ENCODE data around the gene CALHM5. TPM values are rescaled to one million over a fixed set of nuclear protein-coding genes. Genes with fewer than 3 reads are reported as not detected.
A peak's percentile ranks its signal among the peaks of the same experiment; 100 is the strongest.

Gene CALHM5
- total and polyA plus RNA-seq, 5 experiments from 2014 or later: not detected

DNA sequence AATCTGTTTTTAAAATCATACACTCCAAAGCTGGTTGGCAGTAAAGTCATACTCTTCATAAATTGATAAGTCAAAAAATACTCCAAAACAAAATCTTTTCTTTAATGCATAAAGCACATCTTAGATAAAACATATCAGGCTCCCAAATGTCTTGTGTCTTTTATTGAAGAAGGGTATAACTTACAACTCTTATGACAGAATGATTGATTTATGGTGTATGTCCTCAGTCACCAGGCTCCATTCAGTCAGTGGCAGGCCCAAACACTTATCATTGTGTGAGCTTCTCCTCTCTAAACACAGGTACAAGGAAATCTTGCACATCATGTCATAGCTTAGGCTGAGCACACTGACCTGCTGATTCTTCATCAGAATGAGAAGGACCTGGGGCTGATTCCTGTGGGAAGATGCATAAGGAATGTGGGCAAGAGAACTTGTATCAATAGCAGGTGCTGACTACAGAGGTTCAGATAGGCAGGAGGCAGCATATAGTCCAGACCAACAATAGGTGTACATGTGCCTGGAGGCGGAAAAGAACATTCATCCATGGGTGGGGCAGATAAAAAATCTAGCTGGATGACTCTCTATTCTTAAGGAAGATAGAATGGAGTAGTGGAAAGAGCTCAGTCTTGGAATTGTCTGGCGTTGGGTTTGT is 1.9 kb downstream of the CALHM5 start:
- no peak for ATAC-seq
- Mint-ChIP-seq H3K36me3 (peaks cover 0 to 3% (median 0%) of the 10 kb centered on the region in 3 donors), H3K4me1 (no peaks in the 10 kb centered on the region), H3K27ac (no peak overlapping the region), H3K27me3 (peaks cover 3 to 9% (median 4%) of the 10 kb centered on the region in 5 donors), H3K9me3 (peaks cover 0 to 13% (median 7%) of the 10 kb centered on the region in 9 donors), H3K4me3 (no peak overlapping the region)
- POLR2A ChIA-PET: interaction anchor here (0.6 kb wide), 1 partner anchor 14 kb away, joined by 5 read pairs; no protein-coding TSS in a partner anchor
- DNase-seq: no peak

DNA sequence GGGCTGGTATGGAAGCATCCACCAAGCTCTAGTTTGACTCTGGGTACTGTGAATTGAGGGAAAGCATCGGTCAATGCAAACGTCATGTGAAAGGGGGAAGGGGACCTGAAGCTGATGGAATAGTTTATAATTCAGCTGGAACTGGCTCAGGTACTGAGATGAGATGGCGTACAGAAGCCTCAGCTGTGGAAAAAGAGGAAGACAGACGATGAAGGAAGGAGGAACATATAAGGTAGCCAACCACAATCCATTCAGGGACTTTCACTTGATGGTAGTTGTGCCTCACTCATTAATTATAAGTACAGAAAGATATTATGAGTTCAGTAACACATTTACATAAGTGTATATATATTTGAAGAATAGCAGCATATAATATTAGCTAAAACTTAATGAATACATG is 2.7 kb downstream of the CALHM5 start:
- no peaks in the 10 kb centered on the region for H3K4me1 Mint-ChIP-seq
- H3K36me3 Mint-ChIP-seq: no peaks in the 10 kb centered on the region

DNA sequence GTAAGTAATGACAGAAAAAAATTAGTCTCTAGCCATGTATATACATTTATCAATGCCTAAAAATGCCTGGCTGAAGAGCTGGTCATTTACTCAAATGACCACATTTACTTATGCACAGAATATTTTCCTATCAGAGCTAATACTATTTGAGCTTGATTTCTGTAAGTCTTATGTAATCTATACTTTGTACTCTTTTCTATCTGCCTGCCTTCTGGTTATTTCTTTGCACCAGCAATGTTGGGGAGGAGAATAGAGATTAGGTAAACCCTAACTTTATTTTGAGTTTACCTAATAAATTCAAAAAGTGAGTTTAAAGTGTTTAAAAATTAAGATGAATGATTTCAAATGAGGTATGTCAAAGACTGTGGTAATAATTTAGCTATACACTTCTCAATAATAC is 3.7 kb downstream of the CALHM5 start:
- no peaks in the 10 kb centered on the region for H3K9me3 Mint-ChIP-seq
- H3K36me3 Mint-ChIP-seq: no peaks in the 10 kb centered on the region
- POLR2A ChIA-PET: no interaction called here
- H3K4me3 Mint-ChIP-seq: no peak overlapping the region
- no peak overlapping the region for H3K27ac Mint-ChIP-seq
- H3K4me1 Mint-ChIP-seq: no peaks in the 10 kb centered on the region
- DNase-seq: no peak
- H3K27me3 Mint-ChIP-seq: peaks cover 3 to 14% (median 4%) of the 10 kb centered on the region in 5 donors
- ATAC-seq: no peak

More for the DNA sequence above, 2.7 kb downstream of the CALHM5 start:
- H3K4me3 Mint-ChIP-seq: no peak overlapping the region
- H3K27ac Mint-ChIP-seq: peak overlapping the region in 1 of 10 donors; percentile 1
- H3K27me3 Mint-ChIP-seq: peaks cover 3 to 14% (median 4%) of the 10 kb centered on the region in 5 donors
- ATAC-seq (no peak), DNase-seq (no peak)
- POLR2A ChIA-PET: no interaction called here
- H3K9me3 Mint-ChIP-seq: peaks cover 0 to 5% (median 0%) of the 10 kb centered on the region in 9 donors

DNA sequence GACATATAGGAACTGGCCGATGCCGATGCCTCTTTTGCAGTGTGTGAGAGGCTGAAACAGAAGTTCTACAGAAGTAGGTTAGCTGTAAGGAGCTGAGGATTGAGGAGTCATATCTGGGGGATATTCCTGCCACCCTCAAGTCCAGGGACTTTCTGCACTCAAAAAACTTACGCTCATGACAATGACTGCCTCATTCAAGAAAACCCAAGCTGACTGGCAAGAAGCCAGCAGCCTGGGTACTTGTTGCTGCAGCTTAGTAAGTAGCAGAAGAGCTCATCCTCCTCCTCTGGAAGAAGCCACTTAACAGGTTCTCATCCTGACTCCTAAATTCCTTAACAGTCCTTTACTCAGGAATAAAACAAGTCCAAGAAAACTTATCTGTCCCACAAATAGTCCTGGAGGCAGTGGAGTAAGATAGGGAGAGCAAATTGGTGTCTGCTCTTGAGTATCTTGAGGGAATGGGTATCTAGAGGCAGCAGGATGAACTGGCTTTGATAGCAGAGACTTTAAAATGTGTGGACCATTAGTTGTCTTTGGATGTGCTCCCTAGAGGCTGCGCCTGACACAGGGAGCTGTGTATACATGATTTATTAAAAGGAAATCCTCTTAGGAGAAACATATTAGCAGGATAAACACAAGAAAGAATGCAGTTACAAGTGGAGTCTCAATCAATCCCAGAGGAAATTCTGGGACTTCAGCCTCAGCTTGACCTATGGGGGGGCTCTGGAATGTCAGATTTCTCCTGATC is 7.4 kb downstream of the CALHM5 start:
- POLR2A ChIA-PET: no interaction called here
- no peak overlapping the region for H3K4me3 Mint-ChIP-seq
- no peaks in the 10 kb centered on the region for H3K4me1 Mint-ChIP-seq

DNA sequence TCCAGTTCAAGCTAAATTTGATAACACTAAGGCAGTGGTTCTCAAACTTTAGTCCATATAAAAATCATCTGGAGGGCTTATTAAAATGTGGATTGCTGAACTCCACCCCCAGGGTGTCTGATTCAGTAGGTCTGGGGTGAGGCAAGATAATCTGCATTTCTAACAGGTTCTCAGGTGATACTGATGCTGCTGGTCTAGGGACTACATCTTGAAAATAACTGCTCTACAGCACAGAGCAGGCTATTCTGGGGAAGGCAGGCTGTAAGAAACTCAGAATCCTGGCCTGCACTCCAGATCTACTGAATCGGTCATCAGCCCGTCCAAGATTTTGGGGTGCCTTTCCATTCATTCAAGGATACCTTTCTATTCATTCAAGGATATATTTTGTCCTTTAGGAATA is 11.5 kb downstream of the CALHM5 start:
- H3K4me3 Mint-ChIP-seq: no peak overlapping the region
- H3K27ac Mint-ChIP-seq: no peak overlapping the region
- no peaks in the 10 kb centered on the region for H3K9me3 Mint-ChIP-seq
- H3K36me3 Mint-ChIP-seq: no peaks in the 10 kb centered on the region
- DNase-seq (no peak), ATAC-seq (no peak)
- peaks cover 3 to 12% (median 6%) of the 10 kb centered on the region in 5 donors for H3K27me3 Mint-ChIP-seq
- H3K4me1 Mint-ChIP-seq: no peaks in the 10 kb centered on the region
- POLR2A ChIA-PET: no interaction called here

More for the DNA sequence above, 7.4 kb downstream of the CALHM5 start:
- Mint-ChIP-seq H3K9me3 (no peaks in the 10 kb centered on the region), H3K36me3 (no peaks in the 10 kb centered on the region), H3K27me3 (peaks cover 3 to 14% (median 4%) of the 10 kb centered on the region in 5 donors), H3K27ac (no peak overlapping the region)
- ATAC-seq (no peak), DNase-seq (no peak)

DNA sequence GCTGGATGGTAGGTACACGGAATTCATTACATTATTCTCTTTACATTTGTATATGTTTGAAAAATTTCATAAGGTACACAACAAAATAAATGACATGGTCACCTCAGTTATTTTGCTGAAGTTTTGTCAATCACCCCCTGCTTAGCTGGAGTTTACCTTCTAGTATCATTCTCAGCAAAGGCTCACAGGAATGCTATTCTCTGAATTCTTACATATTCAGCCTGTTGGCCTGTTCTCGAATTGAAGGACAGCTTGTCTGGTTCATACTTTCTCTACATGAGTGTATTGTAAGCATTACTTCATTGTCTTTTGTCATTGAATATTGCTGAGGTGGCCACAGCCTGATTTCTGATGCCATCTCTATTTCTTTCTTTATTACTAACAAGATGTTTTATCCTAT is 12.8 kb downstream of the CALHM5 start:
- Mint-ChIP-seq H3K36me3 (no peaks in the 10 kb centered on the region), H3K27me3 (peaks cover 0 to 8% (median 2%) of the 10 kb centered on the region in 5 donors), H3K9me3 (no peaks in the 10 kb centered on the region), H3K27ac (no peak overlapping the region), H3K4me3 (no peak overlapping the region), H3K4me1 (no peaks in the 10 kb centered on the region)
- ATAC-seq (no peak), DNase-seq (no peak)
- POLR2A ChIA-PET: no interaction called here

DNA sequence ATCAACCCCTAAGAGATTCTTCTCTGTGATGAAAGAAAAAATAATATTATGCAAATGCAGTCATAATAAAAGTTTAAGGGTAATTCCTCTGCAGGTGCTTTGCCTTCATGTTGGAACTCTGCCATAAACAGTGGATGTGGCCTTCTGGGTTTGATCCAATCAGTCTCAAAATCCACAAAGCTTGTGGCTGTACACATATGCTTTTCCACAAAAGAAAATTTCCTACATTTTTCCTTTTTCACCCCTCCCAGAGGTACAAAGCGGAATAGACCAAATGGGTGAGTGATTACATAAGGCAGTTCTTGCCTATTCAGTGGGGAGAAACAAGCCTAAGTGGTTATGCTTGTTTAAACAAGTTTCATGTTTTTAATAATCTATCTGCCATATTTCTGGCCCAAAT is 16.7 kb downstream of the CALHM5 start:
- peaks cover 0 to 2% (median under 1%) of the 10 kb centered on the region in 4 donors for H3K4me1 Mint-ChIP-seq
- peaks cover 3 to 27% (median 14%) of the 10 kb centered on the region in 5 donors for H3K27me3 Mint-ChIP-seq
- H3K4me3 Mint-ChIP-seq: no peak overlapping the region
- H3K9me3 Mint-ChIP-seq: no peaks in the 10 kb centered on the region
- ATAC-seq (no peak), DNase-seq (no peak)
- POLR2A ChIA-PET: no interaction called here
- no peak overlapping the region for H3K27ac Mint-ChIP-seq
- H3K36me3 Mint-ChIP-seq: no peaks in the 10 kb centered on the region

DNA sequence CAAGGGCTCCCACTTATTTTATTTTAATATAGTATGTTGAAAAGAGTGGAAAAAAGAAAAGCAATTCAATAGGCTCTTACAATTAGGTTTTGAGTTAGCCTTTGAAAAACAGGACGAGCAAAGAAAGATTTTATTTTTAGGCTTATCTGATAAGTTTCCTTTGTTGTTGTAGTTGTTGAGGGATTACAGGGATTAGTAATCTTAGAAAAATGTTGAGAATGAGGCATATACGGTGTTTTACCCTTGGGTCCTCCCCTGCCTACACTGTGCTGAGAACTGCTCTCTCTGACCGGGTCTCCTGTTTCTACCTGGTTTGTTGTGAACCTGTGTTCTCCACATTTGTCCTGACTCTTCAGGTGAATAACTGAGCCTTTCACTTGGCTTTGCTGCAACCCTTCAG is 17.3 kb downstream of the CALHM5 start:
- Mint-ChIP-seq H3K4me3 (no peak overlapping the region), H3K4me1 (peaks cover 0 to 2% (median under 1%) of the 10 kb centered on the region in 4 donors), H3K9me3 (no peaks in the 10 kb centered on the region), H3K27me3 (peaks cover 3 to 27% (median 14%) of the 10 kb centered on the region in 5 donors), H3K27ac (no peak overlapping the region), H3K36me3 (no peaks in the 10 kb centered on the region)
- POLR2A ChIA-PET: no interaction called here
- ATAC-seq (no peak), DNase-seq (no peak)

DNA sequence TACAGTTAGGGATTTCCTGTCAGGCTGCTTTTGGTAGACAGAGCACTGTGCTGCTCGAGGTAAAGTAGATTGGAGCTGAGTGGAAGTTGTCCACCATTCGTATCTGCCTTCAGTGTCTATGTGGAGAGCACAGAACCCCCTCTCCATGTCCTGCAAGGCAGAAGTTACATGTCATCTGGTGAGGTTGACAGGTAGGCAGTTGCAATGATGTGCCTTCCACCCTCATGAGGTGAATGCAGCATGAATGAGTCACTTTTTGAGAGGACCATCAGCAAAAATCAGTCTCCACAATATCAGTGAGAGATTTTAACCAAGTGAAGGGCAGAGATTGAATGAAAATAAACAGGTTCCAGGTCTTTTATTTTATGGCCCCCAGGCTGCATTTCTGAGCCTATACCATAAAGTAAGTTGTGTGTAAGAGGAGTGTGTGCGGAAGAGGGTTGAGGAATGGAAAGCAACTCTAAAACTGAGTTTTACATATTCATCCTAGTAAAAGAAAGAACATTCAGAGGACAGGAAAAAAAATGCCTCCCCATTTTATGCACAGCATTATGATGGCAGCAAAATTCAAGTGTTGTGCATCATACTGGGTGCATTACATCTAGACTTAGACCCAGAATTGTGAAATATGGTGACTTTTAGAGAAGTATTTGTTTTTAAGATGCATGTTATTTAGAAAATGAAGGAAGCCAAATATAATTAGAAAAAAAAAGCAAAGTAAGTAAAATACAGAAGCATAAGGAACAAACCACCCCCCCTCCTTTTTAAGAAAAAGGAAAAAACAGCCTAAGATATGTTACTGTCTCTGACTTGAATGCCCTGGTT is 18.2 kb downstream of the CALHM5 start:
- H3K4me1 Mint-ChIP-seq: peaks cover 0 to 2% (median under 1%) of the 10 kb centered on the region in 4 donors
- DNase-seq: no peak
- no peak overlapping the region for H3K27ac Mint-ChIP-seq
- H3K4me3 Mint-ChIP-seq: no peak overlapping the region
- no peaks in the 10 kb centered on the region for H3K9me3 Mint-ChIP-seq
- POLR2A ChIA-PET: no interaction called here
- H3K27me3 Mint-ChIP-seq: peaks cover 3 to 27% (median 14%) of the 10 kb centered on the region in 5 donors
- ATAC-seq: no peak
- H3K36me3 Mint-ChIP-seq: no peaks in the 10 kb centered on the region

DNA sequence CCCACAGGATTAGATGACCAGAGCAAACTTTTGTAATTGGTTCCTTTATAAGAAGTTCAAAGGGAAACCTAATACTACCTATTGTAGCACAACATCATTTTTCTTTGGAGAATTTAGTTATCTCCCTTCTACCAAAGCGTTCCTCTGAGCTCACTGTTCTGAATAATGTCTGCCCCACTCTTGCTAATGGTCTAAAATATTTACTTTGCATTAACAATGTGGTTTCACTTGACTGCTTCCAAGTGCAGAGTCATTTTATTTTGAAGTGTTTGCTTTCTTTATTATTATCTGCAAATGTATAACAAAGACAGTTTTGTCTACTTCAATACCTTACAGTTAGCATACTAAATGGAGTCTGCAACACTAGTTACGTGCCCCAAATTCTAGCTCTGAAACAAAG is 19.0 kb downstream of the CALHM5 start:
- DNase-seq (no peak), ATAC-seq (no peak)
- Mint-ChIP-seq H3K36me3 (no peaks in the 10 kb centered on the region), H3K9me3 (no peaks in the 10 kb centered on the region), H3K27ac (no peak overlapping the region), H3K4me3 (no peak overlapping the region), H3K4me1 (peaks cover 0 to 2% (median under 1%) of the 10 kb centered on the region in 4 donors), H3K27me3 (peaks cover 3 to 27% (median 14%) of the 10 kb centered on the region in 5 donors)
- POLR2A ChIA-PET: no interaction called here

DNA sequence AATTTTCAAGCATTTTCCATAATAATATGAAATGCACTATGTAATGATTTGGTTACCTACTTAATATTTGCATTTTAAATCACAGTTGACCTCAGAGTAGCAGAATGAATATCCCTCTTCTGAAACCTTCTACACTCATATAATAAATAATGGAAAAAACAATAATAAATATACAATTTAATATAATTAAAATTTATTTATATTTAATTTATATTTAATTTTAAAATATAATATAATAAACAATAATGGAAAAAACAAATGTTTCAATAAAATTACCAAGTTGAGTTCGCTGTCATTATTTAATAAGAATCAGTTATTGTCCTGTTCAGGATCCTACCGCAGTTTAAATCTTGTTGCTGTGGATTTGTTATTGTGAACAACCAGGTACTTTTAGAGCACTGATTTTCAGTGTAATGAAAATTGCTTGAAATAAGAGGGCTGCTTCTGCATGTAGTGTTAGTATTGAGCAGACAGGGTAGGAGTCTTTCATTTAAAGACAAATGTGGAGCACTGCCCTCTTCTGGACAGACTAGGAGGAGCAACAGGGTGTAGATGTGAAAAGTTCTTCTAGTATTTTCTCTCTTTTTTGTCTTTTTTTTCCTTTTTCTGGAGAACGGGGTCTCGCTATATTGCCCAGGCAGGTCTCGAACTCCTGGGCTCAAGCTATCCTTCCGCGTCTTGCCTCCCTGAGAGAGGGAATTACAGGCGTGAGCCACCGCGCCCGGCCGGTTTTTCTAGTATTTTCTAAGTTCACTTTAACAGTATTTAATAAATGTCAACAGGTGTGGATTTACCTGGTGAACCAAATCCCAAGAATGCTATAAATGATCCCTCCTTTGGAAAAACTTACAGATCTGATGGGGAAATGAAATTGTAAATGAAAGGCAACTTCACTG is 20.5 kb downstream of the CALHM5 start:
- POLR2A ChIA-PET: no interaction called here
- H3K27ac Mint-ChIP-seq: peak overlapping the region in 1 of 10 donors; percentile 82
- peaks cover 0 to 2% (median under 1%) of the 10 kb centered on the region in 4 donors for H3K4me1 Mint-ChIP-seq
- no peaks in the 10 kb centered on the region for H3K36me3 Mint-ChIP-seq
- ATAC-seq (peak; percentile 96), DNase-seq (peak; percentile 20 to 78 (median 58))
- no peak overlapping the region for H3K4me3 Mint-ChIP-seq
- H3K9me3 Mint-ChIP-seq: no peaks in the 10 kb centered on the region
- peaks cover 3 to 27% (median 14%) of the 10 kb centered on the region in 5 donors for H3K27me3 Mint-ChIP-seq

Measured in naive thymus-derived CD8-positive, alpha-beta T cell (primary cell).